DOHH2 (cell line): ENCODE data around the gene PLB1.

Source experiments
- H3F3A ChIP-seq: fragments of 200-600 bp; sonication (generic), shearing (Covaris generic); 2 replicates; pipeline ENCODE4 v1.6.0; 2016; ENCODE audit warnings: antibody characterized with exemption, mild to moderate bottlenecking; ENCODE audit not compliant: control insufficient read depth, insufficient read depth
- H3K27ac ChIP-seq: fragments of 200-600 bp; sonication (generic); 2 replicates; pipeline ENCODE4 v1.5.1; 2014; ENCODE audit warnings: low read depth, mild to moderate bottlenecking, low read length, moderate library complexity
- H3K27me3 ChIP-seq: fragments of 200-600 bp; sonication (generic); 2 replicates; pipeline ENCODE4 v1.6.1; 2014; ENCODE audit warnings: mild to moderate bottlenecking, low read length, mixed read lengths; ENCODE audit not compliant: control insufficient read depth
- H3K36me3 ChIP-seq: fragments of 200-600 bp; sonication (generic); 2 replicates; pipeline ENCODE4 v1.6.1; 2014; ENCODE audit warnings: mild to moderate bottlenecking, low read length, moderate library complexity, mixed read lengths; ENCODE audit not compliant: control insufficient read depth
- H3K4me1 ChIP-seq: fragments of 200-600 bp; sonication (generic); 2 replicates; pipeline ENCODE4 v1.6.1; 2014; ENCODE audit warnings: mild to moderate bottlenecking, low read length, mixed read lengths; ENCODE audit not compliant: control insufficient read depth
- H3K4me2 ChIP-seq: fragments of 200-600 bp; sonication (generic); 2 replicates; pipeline ENCODE4 v1.6.0; 2014; ENCODE audit warnings: mild to moderate bottlenecking, low read length, moderate library complexity
- H3K4me3 ChIP-seq: fragments of 200-600 bp; sonication (generic); 2 replicates; pipeline ENCODE4 v1.5.1; 2014; ENCODE audit warnings: mild to moderate bottlenecking, low read length, mixed read lengths
- H3K79me2 ChIP-seq: fragments of 200-600 bp; sonication (generic); 2 replicates; pipeline ENCODE4 v1.6.1; 2014; ENCODE audit warnings: mild to moderate bottlenecking, low read length, mixed read lengths; ENCODE audit not compliant: control insufficient read depth
- H3K9me2 ChIP-seq: fragments of 200-600 bp; sonication (generic); replicated peaks from 2 replicates; pipeline ENCODE4 v1.6.1; 2014; ENCODE audit warnings: mild to moderate bottlenecking, low read length, mixed read lengths; ENCODE audit not compliant: control insufficient read depth
- H3K9me3 ChIP-seq: fragments of 200-600 bp; sonication (generic); 2 replicates; pipeline ENCODE4 v1.6.1; 2014; ENCODE audit warnings: antibody characterized with exemption, low read length, mixed read lengths; ENCODE audit not compliant: control insufficient read depth, insufficient read depth
- H4K20me1 ChIP-seq: fragments of 200-600 bp; sonication (generic); 2 replicates; pipeline ENCODE4 v1.6.0; 2014; ENCODE audit warnings: low read depth, mild to moderate bottlenecking, antibody characterized with exemption, low read length, moderate library complexity; ENCODE audit not compliant: control insufficient read depth, insufficient read depth
- CTCF ChIP-seq: fragments of 200-600 bp; sonication (generic); IDR thresholded peaks from one replicate; pipeline ENCODE4 v1.5.1; 2014; ENCODE audit warnings: antibody characterized with exemption, mild to moderate bottlenecking, low read depth, low read length; ENCODE audit not compliant: poor library complexity, severe bottlenecking
- EZH2phosphoT487 ChIP-seq: fragments of 200-600 bp; sonication (generic); IDR thresholded peaks from 2 replicates; pipeline ENCODE4 v1.6.1; 2017; ENCODE audit warnings: borderline replicate concordance, mild to moderate bottlenecking, antibody characterized with exemption, low read length, moderate library complexity, mixed read lengths

PLB1 gene

DNA sequence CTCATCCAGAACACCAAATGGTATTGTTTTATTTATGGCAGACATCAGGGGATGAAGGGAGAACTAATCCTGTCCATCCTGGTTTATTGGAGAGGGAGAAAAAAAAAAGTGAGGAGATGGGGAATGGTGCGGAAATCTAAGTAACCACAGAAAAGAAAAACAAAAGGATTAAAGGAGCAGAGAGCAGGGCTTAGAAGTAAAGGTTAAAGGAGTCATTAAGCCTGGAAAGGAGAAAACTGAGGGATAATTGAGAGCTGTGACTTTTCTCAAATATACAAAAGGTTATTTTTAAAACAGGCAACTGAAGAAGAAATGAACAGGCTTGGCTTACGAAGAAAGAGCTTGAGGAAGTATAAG lies 128.6 kb downstream of the PLB1 start:
- Histone ChIP-seq H3K4me2 (no peak overlapping the region), H3F3A (no peaks in the 10 kb centered on the region), H3K27me3 (no peaks in the 10 kb centered on the region; the same call in 1 of the 2 replicates), H3K4me1 (peaks cover 10% of the 10 kb centered on the region), H3K27ac (no peak overlapping the region), H3K9me3 (no peaks in the 10 kb centered on the region), H4K20me1 (no peaks in the 10 kb centered on the region), H3K4me3 (no peak overlapping the region), H3K9me2 (no peaks in the 10 kb centered on the region), H3K79me2 (no peaks in the 10 kb centered on the region), H3K36me3 (no peaks in the 10 kb centered on the region)
- TF ChIP-seq EZH2phosphoT487, result no peak
- TF ChIP-seq CTCF, result no peak

- Histone ChIP-seq H3K4me2 (no peak overlapping the region), H3K4me1 (peaks cover 10% of the 10 kb centered on the region), H3F3A (no peaks in the 10 kb centered on the region), H3K4me3 (no peak overlapping the region), H3K9me3 (no peaks in the 10 kb centered on the region), H3K27me3 (no peaks in the 10 kb centered on the region; the same call in 1 of the 2 replicates), H3K36me3 (no peaks in the 10 kb centered on the region), H4K20me1 (no peaks in the 10 kb centered on the region), H3K27ac (no peak overlapping the region), H3K9me2 (no peaks in the 10 kb centered on the region), H3K79me2 (no peaks in the 10 kb centered on the region)
- TF ChIP-seq EZH2phosphoT487, result no peak
- TF ChIP-seq CTCF, result no peak
Measured at GRCh38 chr2:28624793-28625701, 129.2 kb downstream of the PLB1 start.

DNA sequence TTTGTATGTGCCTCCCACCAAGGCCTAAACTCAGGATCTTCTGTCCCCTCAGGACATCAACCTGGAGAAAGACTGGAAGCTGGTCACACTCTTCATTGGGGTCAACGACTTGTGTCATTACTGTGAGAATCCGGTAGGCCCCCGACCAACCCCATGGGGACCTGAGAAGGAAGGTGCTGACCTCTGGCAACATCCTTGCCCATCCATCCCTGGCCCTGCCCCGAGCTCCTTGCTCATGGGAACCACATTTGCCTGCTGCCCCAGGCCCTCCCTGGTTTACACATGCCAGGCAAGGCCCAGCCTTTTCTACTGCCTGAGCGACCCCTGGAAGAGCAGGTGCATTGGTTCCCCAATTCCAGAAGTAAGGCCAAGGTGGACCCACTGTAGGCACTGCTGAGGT lies 130.5 kb downstream of the PLB1 start:
- no peak for TF ChIP-seq CTCF
- TF ChIP-seq EZH2phosphoT487, result no peak
- Histone ChIP-seq H3K27me3 (0 out of 2 replicates have a peak, but pooled peaks cover 2% of the 10 kb centered on the region), H3K79me2 (no peaks in the 10 kb centered on the region), H3K4me3 (no peak overlapping the region), H3K4me2 (no peak overlapping the region), H3K4me1 (peaks cover 6% of the 10 kb centered on the region), H3K27ac (no peak overlapping the region), H3K9me3 (no peaks in the 10 kb centered on the region), H3K36me3 (no peaks in the 10 kb centered on the region), H4K20me1 (no peaks in the 10 kb centered on the region), H3F3A (no peaks in the 10 kb centered on the region), H3K9me2 (no peaks in the 10 kb centered on the region)
